Hindlimb muscle (tissue), 1 donor: ENCODE data around the gene ZCCHC7. TPM values are rescaled to one million over a fixed set of nuclear protein-coding genes. Genes with fewer than 3 reads are reported as not detected.
"Not testable (repeated sequence)": the region's sequence is repeated elsewhere in the genome, so short reads cannot be mapped to it uniquely, and the experiment has no call there.

Experiments
- DNase-seq: peaks from one replicate; pipeline ENCODE4 v3.0.0-alpha.2; 2013
- polyA plus RNA-seq: library from polyadenylated mRNA; unstranded; fragments of 120-200 nt; gene quantifications from one replicate; pipeline ENCODE4 v1.2.1, GENCODE V29; 2013; ENCODE audit not compliant: insufficient read length

ZCCHC7 gene
- polyA plus RNA-seq, 1 donor = 11.0 TPM

GRCh38 chr9:37380570-37380969 is 260.2 kb downstream of the ZCCHC7 start:
- DNase-seq = no peak

- DNase-seq = no peak
Observed at GRCh38 chr9:37381094-37381741, 260.8 kb downstream of the ZCCHC7 start.

DNA sequence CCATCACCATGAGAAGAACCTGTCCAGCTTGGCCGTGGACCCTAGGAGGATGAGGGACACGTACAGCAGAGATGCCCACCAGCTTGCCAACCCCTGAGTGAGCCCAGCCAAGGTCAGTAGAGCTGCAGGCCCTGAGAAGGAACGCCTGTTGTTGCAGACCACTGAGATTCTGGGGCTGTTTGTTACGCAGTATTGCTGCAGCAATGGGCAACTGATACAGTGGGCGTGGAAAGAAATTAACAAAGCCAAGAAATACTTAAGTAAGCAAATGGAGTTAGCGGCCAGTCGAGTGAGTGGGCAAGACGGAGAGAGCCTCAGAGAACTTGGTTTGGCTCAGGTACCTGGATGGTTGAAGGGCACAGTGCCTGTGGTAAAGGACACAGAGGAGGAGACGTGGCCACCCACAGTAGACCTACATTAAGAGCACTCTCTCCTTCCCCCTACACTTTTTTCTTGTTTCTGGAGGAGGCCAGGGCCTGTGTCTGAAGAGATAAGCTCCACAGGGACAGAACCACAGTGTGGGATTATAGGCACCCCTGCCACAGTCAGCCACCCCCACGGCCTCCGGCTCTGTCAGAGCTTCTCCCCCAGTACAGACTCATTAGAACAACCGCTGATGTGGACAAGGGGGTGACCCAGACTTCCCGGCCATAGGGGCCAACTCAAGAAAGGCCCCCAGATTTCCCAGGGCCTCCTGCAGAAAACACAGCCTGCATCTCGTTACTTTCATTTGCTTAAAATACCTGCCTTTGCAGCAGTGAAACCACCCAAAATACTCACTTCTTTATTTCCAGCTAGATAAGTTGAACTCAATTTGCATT is 262.0 kb downstream of the ZCCHC7 start:
- DNase-seq = no peak

DNA sequence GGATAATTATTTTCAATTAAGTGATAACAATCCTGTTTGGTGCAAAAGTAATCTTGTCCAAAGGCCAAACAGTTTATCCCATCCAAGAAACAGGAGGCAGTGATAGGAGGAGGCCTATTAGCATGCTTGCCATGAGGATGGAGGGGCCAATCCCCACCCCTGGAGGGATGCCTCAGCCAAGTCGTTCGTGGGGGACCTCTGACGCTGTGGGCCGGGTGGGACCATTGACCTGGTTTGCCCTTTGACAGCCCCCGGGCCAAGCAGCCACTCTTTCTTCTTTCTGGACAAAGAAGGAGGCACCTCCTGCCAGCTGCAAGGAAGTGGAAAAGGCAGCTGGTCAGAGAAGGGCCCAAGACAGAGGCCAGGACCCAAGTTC is 262.6 kb downstream of the ZCCHC7 start:
- DNase-seq = no peak

DNA sequence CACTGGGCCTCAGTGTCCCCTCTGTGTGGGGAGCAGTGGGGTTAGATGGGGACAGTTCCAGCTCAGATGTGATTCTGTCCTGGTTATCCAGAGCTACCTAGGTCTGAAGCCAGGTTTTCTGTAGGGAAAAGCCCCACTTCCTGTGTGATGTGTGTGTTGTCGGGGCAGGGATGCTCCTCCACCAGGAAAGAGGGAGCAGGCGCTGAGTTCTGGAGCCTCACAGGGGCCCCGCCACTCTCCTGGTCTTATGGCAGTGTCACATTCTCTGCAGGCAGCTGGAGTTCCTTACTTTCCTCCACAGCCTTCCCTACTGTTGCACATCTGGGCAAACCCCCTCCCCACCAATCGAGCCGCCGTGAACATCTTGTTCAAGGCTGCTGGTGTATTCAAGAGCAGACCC is 263.0 kb downstream of the ZCCHC7 start:
- no peak for DNase-seq

- DNase-seq = no peak
Observed at GRCh38 chr9:37383876-37384746, 263.7 kb downstream of the ZCCHC7 start.

DNA sequence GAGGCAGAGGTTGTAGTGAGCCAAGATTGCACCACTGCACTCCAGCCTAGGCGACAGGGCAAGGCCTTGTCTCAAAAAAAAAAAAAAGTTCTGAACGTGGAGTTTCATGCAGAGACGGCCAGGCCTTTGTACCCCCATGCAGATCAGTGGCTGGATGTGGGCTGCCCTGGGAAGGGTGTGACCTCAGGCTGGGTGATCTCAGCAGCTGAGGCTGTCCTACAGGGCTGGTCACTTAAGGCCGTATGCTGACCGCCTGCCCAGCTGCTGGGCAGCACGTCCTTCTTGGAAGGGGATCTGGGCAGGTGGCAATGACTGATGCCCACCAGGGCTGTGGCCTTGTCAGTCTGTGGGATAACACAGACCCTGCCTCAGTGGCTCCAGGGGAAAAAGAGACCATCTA is 264.9 kb downstream of the ZCCHC7 start:
- DNase-seq = no peak

- no peak for DNase-seq
Observed at GRCh38 chr9:37386988-37387387, 266.6 kb downstream of the ZCCHC7 start.

- no peak for DNase-seq
Observed at GRCh38 chr9:37390759-37391158, 270.4 kb downstream of the ZCCHC7 start.

GRCh38 chr9:37392272-37392671 is 271.9 kb downstream of the ZCCHC7 start:
- no peak for DNase-seq

DNA sequence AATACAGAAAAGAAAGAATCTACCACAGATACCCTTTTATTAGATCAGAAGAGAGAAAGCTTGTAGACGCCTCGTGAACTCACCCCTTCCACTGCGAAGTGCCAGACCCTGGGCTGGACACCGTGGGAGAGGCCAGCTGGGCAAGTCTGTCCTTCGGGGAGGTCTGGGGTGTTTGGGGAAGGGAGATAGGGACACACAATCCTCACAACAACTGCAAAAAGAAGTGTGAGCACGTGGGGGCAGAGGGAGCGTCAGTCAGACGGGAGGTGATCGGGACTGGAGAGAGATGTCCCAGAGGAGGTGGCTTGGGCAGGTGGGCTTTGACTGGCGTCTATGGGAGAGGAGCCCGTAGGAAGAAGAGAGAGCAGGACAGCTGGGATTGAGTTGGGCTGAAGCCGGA is 274.9 kb downstream of the ZCCHC7 start:
- no peak for DNase-seq

DNA sequence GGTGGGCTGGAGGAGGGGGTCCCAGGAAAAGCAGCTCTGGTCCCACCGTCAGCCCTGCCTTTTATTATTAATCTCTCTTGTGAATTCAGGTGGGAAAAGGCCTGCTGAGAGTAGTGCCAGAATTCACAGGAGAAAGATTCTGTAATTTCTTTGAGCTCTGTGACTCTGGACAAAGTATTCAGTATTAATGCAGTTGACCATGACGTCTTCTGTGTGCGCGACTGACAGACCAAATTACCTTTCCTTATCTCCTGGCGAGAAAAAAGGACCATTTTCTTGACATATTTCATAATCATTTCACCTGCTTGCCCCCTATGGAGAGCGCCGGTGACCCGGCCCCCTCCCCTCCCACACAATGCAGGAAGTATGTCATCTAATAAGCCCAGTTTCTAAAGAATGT is 275.3 kb downstream of the ZCCHC7 start:
- DNase-seq = no peak

- DNase-seq = not testable (repeated sequence)
Observed at GRCh38 chr9:37397948-37398347, 277.6 kb downstream of the ZCCHC7 start.

- DNase-seq = no peak
Observed at GRCh38 chr9:37398464-37399025, 278.2 kb downstream of the ZCCHC7 start.

- DNase-seq = no peak
Observed at GRCh38 chr9:37399336-37399735, 279.0 kb downstream of the ZCCHC7 start.

GRCh38 chr9:37404590-37404989 is 284.2 kb downstream of the ZCCHC7 start:
- DNase-seq = no peak

DNA sequence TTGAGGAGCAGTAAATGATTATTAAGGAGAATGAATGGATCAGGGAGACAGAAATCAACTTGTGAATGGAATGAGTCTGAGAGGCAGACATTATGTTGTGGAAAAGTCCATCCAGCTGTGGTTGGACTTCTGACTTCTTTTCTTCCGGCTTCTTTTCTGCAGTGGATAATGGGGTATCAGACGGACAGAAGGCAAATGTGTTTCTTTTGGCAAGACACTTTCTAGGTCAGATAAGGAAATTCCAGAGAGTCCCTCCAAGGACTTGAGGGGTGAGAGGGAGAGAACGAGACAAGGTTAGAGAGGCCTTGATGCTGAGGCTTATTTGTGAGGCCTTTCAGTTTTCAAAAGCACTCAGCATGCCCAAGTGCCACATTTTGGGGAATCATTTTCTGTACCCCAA is 285.0 kb downstream of the ZCCHC7 start:
- no peak for DNase-seq

- no peak for DNase-seq
Observed at GRCh38 chr9:37405764-37406380, 285.5 kb downstream of the ZCCHC7 start.

DNA sequence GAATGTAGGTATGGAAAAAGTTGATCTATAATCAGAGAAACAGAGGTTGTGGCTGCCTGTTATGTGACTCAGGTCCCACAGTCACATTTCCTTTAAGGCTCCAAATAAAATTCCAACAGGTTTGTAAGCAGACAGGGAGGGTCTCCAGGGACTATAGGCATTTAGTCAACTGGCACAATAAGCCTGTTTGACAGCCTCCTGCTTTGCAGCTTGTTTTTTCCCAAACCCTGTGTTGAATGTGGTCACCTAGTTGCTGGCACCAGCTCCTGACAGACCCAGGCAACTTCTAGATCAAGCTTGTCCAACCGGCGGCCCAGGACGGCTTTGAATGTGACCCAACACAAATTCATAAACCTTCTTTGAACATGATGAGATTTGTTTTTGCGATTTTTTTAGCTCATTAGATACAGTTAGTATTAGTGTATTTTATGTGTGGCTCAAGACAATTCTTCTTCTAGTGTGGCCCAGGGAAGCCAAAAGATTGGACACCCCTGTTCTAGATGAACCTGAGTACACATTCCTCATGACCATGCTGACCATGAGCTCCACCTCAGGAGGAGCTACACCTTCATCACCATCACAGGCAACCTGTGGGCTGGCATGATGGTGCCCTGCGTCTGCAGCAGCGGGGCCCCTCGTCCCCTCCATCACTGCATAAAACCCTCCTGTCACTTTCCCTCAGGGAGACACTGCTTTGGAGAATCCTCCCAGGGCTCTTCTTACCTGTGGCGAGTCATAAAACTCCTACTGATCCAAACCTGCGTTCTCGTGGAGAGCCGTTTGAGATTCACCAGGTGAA is 286.4 kb downstream of the ZCCHC7 start:
- DNase-seq = no peak

GRCh38 chr9:37407468-37407867 is 287.1 kb downstream of the ZCCHC7 start:
- no peak for DNase-seq
